Stomach (tissue), 9 donors: Measurements from ENCODE around the gene MPZL2. TPM values are rescaled to one million over a fixed set of nuclear protein-coding genes. Genes with fewer than 3 reads are reported as not detected.
A peak's percentile ranks its signal among the peaks of the same experiment; 100 is the strongest.

ENCODE experiments used
- DNase-seq, 2 donors: peaks; one replicate each; pipeline versions ENCODE4 v3.0.0 to v3.0.0-alpha.2; 2013 to 2019
- H3K27ac ChIP-seq, 5 donors: fragments of 200-600 bp in 4 of 5; sonication (generic) in 4 of 5; one replicate each; pipeline ENCODE4 v1.5.1; 2013 to 2019; ENCODE audit warnings: mild to moderate bottlenecking in 1 of 5, moderate library complexity in 1 of 5
- H3K27me3 ChIP-seq, 3 donors: fragments of 200-600 bp; sonication (generic); one replicate each; pipeline ENCODE4 v1.5.1; 2017 to 2019; ENCODE audit warnings: mixed run types in 1 of 3
- H3K36me3 ChIP-seq, 4 donors: fragments of 200-600 bp; sonication (generic); 1 replicate in 3 of 4; 2 replicates in 1 of 4; pipeline ENCODE4 v1.5.1; 2016 to 2019
- H3K4me1 ChIP-seq, 4 donors: fragments of 200-600 bp; sonication (generic); one replicate each; pipeline ENCODE4 v1.5.1; 2016 to 2019
- H3K4me3 ChIP-seq, 4 donors: fragments of 200-600 bp; sonication (generic) in 3 of 4; one replicate each; pipeline ENCODE4 v1.5.1; 2016 to 2019; ENCODE audit warnings: mild to moderate bottlenecking in 1 of 4
- H3K9me3 ChIP-seq, 4 donors: fragments of 200-600 bp; sonication (generic); one replicate each; pipeline ENCODE4 v1.5.1; 2016 to 2019
- EP300 ChIP-seq: sonication (generic); formaldehyde crosslinking; IDR thresholded peaks from one replicate; pipeline ENCODE4 v1.6.1; 2017; ENCODE audit warnings: antibody characterized with exemption
- POLR2A ChIP-seq, 4 donors: fragments of 450-650 bp; IDR thresholded peaks; one replicate each; pipeline ENCODE4 v1.6.1; 2016; ENCODE audit warnings: antibody characterized with exemption in 4 of 4, control low read depth in 2 of 4, mild to moderate bottlenecking in 1 of 4, moderate library complexity in 1 of 4
- POLR2AphosphoS5 ChIP-seq, 3 donors: sonication (generic); formaldehyde crosslinking; IDR thresholded peaks; one replicate each; pipeline ENCODE4 v1.6.1; 2016; ENCODE audit warnings: antibody characterized with exemption in 3 of 3
- WGBS, 5 donors: extraction: QIAGEN DNeasy Blood & Tissue Kit in 3 of 5; methylation state at CpG; one replicate each; pipeline versions ENCODE4 v1.1.5 to v1.1.7; 2013 to 2018; 5-methylcytosine and 5-hydroxymethylcytosine counted together
- intact Hi-C: fragments of 100-400 bp; cut with DNase I; formaldehyde crosslinking; loops from one replicate; pipeline ENCODE4 v1.15.1; 2023; ENCODE audit warnings: low total_unique reads
- polyA plus RNA-seq, 3 donors: library from polyadenylated mRNA; stranded (reverse); fragments of 200-250 nt; gene quantifications; one replicate each; pipeline ENCODE4 v1.2.3, GENCODE V29; 2013
- total RNA-seq, 5 donors: library from RNA; depleted of rRNA; stranded (reverse); fragments of >200 nt; gene quantifications; one replicate each; pipeline versions ENCODE4 v1.1.0 to v1.2.3, GENCODE V29; 2014 to 2016
- TF ChIP-seq, protein P1 (sequence below), 7 experiments: fragments of 450-650 bp in 4 of 7; fragments of 200-600 bp in 3 of 7; sonication (generic) in 3 of 7; IDR thresholded peaks; one replicate each; pipeline ENCODE4 v1.5.1; 2016 to 2019; ENCODE audit warnings: antibody characterized with exemption in 7 of 7, control low read depth in 2 of 7, mild to moderate bottlenecking in 1 of 7
- donor health status: healthy with polysubstance abuse.
- donor health status: Bipolar disorder and iron deficiency.
- donor health status: healthy.

Gene MPZL2
- total and polyA plus RNA-seq, 8 donors = 0.58 to 97.2 (median 48.4) TPM

DNA sequence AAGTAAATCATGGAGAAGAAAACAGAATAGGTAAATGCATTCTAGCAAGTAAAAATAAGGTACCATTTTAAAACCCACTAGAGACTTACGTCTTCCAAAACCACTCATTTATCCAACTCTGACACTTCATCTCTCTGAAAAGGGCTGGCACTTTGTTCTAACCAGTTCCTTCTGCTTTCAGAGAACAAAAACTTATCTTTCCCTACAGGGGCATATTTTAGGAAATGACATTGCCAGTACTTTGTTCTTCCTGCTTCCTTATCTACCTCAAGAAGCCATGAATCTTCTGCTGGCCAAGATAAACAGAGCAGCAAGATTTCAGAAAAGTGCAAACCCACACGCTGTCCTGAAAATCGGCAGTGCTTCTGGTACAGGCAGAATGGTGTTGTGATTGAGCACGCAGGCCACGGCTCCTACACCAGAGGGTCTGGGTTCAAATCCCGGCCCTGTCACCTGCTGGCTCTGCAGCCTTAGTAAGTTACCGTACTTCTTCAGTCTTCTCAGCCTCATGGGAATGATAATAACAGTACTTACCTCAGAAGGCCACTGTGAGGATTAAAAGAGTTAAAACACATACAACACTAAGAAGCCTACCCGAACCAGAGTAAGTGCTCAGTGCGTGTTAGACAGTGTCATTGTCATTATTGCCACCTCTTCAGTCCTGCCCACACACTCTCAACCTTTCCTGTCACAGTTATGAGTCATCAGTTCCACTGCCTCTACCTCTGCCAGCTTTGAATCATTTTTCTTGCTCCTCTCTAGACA is 22.9 kb downstream of the MPZL2 start:
- intact Hi-C loops = no loop called here
- Histone ChIP-seq H3K9me3 (no peaks in the 10 kb centered on the region), H3K4me3 (no peak overlapping the region), H3K36me3 (no peaks in the 10 kb centered on the region), H3K4me1 (peaks cover 16 to 60% (median 21%) of the 10 kb centered on the region in 4 donors), H3K27ac (peak overlapping the region; percentile 68 to 89 (median 74)), H3K27me3 (no peaks in the 10 kb centered on the region)
- DNase-seq = peak; percentile 47 to 67
- WGBS, 5 donors = 14 to 30% (median 24%) methylated on average over 9 of the region's 9 CpGs
- TF ChIP-seq EP300 (no peak), POLR2A (IDR thresholded peaks at IDR 0.05) (no peak), POLR2AphosphoS5 (IDR thresholded peaks at IDR 0.05) (peak; percentile 31 to 70 (median 55))
- TF ChIP-seq, protein P1, sequence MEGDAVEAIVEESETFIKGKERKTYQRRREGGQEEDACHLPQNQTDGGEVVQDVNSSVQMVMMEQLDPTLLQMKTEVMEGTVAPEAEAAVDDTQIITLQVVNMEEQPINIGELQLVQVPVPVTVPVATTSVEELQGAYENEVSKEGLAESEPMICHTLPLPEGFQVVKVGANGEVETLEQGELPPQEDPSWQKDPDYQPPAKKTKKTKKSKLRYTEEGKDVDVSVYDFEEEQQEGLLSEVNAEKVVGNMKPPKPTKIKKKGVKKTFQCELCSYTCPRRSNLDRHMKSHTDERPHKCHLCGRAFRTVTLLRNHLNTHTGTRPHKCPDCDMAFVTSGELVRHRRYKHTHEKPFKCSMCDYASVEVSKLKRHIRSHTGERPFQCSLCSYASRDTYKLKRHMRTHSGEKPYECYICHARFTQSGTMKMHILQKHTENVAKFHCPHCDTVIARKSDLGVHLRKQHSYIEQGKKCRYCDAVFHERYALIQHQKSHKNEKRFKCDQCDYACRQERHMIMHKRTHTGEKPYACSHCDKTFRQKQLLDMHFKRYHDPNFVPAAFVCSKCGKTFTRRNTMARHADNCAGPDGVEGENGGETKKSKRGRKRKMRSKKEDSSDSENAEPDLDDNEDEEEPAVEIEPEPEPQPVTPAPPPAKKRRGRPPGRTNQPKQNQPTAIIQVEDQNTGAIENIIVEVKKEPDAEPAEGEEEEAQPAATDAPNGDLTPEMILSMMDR (IDR thresholded peaks at IDR 0.05) = no peak

DNA sequence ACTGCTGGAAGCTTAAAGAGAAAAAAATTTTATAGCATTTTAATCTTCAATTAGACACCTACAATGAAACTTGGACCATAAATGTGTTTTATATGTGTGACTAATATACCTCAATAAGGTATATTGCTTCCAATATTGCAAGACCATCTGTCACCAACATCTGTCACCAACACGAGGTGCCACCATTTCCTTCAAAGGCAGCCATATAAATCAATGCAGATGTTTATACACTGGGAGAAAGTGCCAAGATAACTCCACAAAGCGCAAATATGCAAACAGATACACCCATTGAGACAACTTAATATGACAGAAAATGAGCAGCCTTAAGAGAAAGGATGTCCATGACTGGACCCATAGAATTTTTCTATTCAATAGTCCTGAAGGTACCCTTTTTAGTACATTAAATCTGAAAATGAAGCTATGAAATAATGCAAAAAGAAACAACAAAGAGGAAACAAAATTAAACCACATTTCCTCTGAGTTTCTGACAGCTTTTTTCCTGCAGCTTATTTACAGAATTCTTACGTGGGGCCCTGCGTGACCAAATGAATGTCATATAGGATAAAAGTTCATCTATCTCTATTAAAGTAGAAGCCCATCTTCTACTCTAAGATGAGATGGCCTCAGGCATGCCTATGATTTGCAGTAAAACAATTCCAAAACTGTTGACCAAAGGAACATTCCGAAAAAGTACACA is 24.4 kb downstream of the MPZL2 start:
- peaks cover 0 to 7% (median 3%) of the 10 kb centered on the region in 4 donors for H3K36me3 ChIP-seq
- H3K27ac ChIP-seq = peak overlapping the region in 3 of 5 donors; percentile 68 to 89 (median 85)
- WGBS, 5 donors = 56 to 59% (median 57%) methylated on average over 5 of the region's 5 CpGs
- no peak overlapping the region for H3K4me3 ChIP-seq
- TF ChIP-seq POLR2AphosphoS5 (IDR thresholded peaks at IDR 0.05) (no peak), POLR2A (IDR thresholded peaks at IDR 0.05) (no peak), EP300 (no peak)
- TF ChIP-seq, protein P1 (IDR thresholded peaks at IDR 0.05) = no peak
- no peak for DNase-seq
- intact Hi-C loops = no loop called here
- H3K9me3 ChIP-seq = no peaks in the 10 kb centered on the region
- no peaks in the 10 kb centered on the region for H3K27me3 ChIP-seq
- H3K4me1 ChIP-seq = peaks cover 16 to 60% (median 21%) of the 10 kb centered on the region in 4 donors

DNA sequence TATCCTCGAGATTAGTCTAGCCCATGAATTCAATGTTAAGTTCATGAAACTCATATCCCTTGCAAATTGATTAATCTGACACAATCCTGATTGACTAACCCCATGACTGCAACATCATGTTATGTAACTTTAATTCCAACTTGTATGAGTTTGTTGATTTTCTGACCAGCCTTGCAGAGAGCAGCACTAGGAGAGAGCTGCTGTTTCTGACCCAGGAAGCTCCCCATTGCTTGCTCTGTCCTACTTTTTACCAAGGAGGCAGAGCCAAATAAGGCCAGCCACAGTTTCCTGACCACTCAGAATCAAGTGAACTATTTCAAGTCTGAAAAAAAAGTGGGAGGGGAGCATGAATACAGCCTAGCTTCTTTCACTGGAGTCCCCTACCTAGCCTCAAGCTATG is 25.2 kb downstream of the MPZL2 start:
- Histone ChIP-seq H3K36me3 (peaks cover 0 to 12% (median 4%) of the 10 kb centered on the region in 4 donors), H3K4me3 (no peak overlapping the region), H3K9me3 (no peaks in the 10 kb centered on the region), H3K4me1 (peaks cover 16 to 60% (median 21%) of the 10 kb centered on the region in 4 donors), H3K27me3 (no peaks in the 10 kb centered on the region), H3K27ac (peak overlapping the region in 2 of 5 donors; percentile 85 to 89)
- TF ChIP-seq, protein P1 (IDR thresholded peaks at IDR 0.05) = no peak
- DNase-seq = no peak
- intact Hi-C loops = no loop called here
- WGBS, 5 donors = 75 to 89% (median 79%) methylated on average over 1 of the region's 1 CpG

DNA sequence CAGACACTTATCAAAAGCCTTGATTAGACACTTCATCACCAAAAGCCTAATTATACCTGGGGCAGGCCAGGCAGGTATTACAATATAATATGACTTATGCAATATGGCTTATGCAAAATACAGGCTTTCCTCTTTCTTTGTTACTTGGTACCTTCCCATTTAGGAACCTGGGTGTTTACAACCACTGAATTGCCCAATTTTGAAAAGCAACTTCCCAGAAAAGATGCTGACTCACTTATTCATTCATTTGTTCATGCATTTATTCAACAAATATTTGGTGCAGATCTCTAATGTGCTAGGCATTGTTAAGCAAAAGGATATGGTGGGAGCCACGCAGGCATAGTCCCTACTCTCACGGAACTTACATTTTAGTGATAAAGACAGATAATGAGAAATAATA is 25.7 kb downstream of the MPZL2 start:
- Histone ChIP-seq H3K4me3 (no peak overlapping the region), H3K27ac (peak overlapping the region in 2 of 5 donors; percentile 85 to 89), H3K4me1 (peaks cover 16 to 60% (median 21%) of the 10 kb centered on the region in 4 donors), H3K9me3 (no peaks in the 10 kb centered on the region), H3K27me3 (peaks cover 0 to 2% (median 0%) of the 10 kb centered on the region in 3 donors), H3K36me3 (peaks cover 0 to 17% (median 7%) of the 10 kb centered on the region in 4 donors)
- WGBS, 5 donors = 89 to 100% (median 94%) methylated on average over 2 of the region's 2 CpGs
- intact Hi-C loops = no loop called here
- no peak for TF ChIP-seq POLR2A (IDR thresholded peaks at IDR 0.05)
- no peak for TF ChIP-seq EP300
- TF ChIP-seq POLR2AphosphoS5 (IDR thresholded peaks at IDR 0.05) = no peak
- TF ChIP-seq, protein P1 (IDR thresholded peaks at IDR 0.05) = no peak
- no peak for DNase-seq
